ENCODE measurements around the gene SLC25A36.
"Not testable (repeated sequence)": the region's sequence is repeated elsewhere in the genome, so short reads cannot be mapped to it uniquely, and the experiment has no call there.

Gene SLC25A36

GRCh38 chr3:140931016-140931454, 10.6 kb upstream of the SLC25A36 start:
- DNase-seq (ENCODE audit: low read depth) = no peak

- no peak for DNase-seq (ENCODE audit: low read depth)
These were observed 9.8 kb upstream of the SLC25A36 start for GRCh38 chr3:140931801-140932200.

- no peak for DNase-seq (ENCODE audit: low read depth)
These were observed 8.5 kb upstream of the SLC25A36 start for GRCh38 chr3:140933109-140933508.

- DNase-seq (ENCODE audit: low read depth) = no peak
These were observed 8.1 kb upstream of the SLC25A36 start for GRCh38 chr3:140933552-140933951.

GRCh38 chr3:140939305-140939704, 2.3 kb upstream of the SLC25A36 start:
- DNase-seq (ENCODE audit: low read depth) = not testable (repeated sequence)

- DNase-seq (ENCODE audit: low read depth) = no peak
These were observed 574 bp upstream of the SLC25A36 start for GRCh38 chr3:140941090-140941433.

GRCh38 chr3:140942221-140943104, 827 bp downstream of the SLC25A36 start:
- DNase-seq (ENCODE audit: low read depth) = peak; percentile 9

GRCh38 chr3:140943781-140944552, 2.3 kb downstream of the SLC25A36 start:
- DNase-seq (ENCODE audit: low read depth) = no peak

GRCh38 chr3:140948460-140949249, 7.0 kb downstream of the SLC25A36 start:
- DNase-seq (ENCODE audit: low read depth) = no peak

GRCh38 chr3:140950144-140950543, 8.5 kb downstream of the SLC25A36 start:
- no peak for DNase-seq (ENCODE audit: low read depth)

GRCh38 chr3:140950863-140951262, 9.2 kb downstream of the SLC25A36 start:
- no peak for DNase-seq (ENCODE audit: low read depth)

- DNase-seq (ENCODE audit: low read depth) = not testable (repeated sequence)
These were observed 10.1 kb downstream of the SLC25A36 start for GRCh38 chr3:140951750-140952149.

- DNase-seq (ENCODE audit: low read depth) = no peak
These were observed 11.7 kb downstream of the SLC25A36 start for GRCh38 chr3:140953028-140953960.

GRCh38 chr3:140954576-140954975, 12.9 kb downstream of the SLC25A36 start:
- no peak for DNase-seq (ENCODE audit: low read depth)

GRCh38 chr3:140955645-140956044, 14.0 kb downstream of the SLC25A36 start:
- no peak for DNase-seq (ENCODE audit: low read depth)

- DNase-seq (ENCODE audit: low read depth) = no peak
These were observed 14.6 kb downstream of the SLC25A36 start for GRCh38 chr3:140956058-140956835.

- DNase-seq (ENCODE audit: low read depth) = no peak
These were observed 31.2 kb downstream of the SLC25A36 start for GRCh38 chr3:140972833-140973232.

GRCh38 chr3:140974900-140975299, 33.3 kb downstream of the SLC25A36 start:
- no peak for DNase-seq (ENCODE audit: low read depth)

- no peak for DNase-seq (ENCODE audit: low read depth)
These were observed 39.0 kb downstream of the SLC25A36 start for GRCh38 chr3:140980663-140981062.

GRCh38 chr3:140987792-140988191, 46.2 kb downstream of the SLC25A36 start:
- DNase-seq (ENCODE audit: low read depth) = not testable (repeated sequence)

Measured in T follicular helper cell (primary cell).